DMS114 treated with DMSO at 0.1 percent for 48 hours (cell line): Measurements from ENCODE around the gene LPIN3.

Source experiments
- DNase-seq: peaks from one replicate; lab custom pipeline; 2025; ENCODE audit not compliant: unreplicated experiment; lab: John Stamatoyannopoulos, UW

The LPIN3 gene

GRCh38 chr20:41320976-41321375, 19.6 kb upstream of the LPIN3 start:
- DNase-seq: no peak

DNA sequence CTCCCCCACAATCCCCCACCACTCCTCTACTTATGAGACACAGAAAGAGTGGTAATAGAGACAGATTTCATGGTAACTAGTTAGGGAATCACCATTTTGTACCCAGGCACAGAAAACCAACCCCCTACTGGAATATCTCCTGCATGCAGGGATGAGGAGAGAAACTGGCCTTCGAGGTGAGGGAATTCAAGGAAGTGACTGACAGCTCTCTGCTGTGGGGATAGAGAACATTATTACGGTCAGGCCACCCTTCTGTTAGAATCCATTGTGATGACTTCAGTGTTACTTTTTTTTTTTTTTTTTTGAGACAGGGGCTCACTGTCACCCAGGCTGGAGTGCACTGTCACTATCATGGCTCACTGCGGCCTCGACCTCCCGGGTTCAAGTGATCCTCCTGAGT, 13.4 kb upstream of the LPIN3 start:
- no peak for DNase-seq

- DNase-seq: no peak
Observed at GRCh38 chr20:41329435-41330342, 10.9 kb upstream of the LPIN3 start.

GRCh38 chr20:41330343-41330720, 10.3 kb upstream of the LPIN3 start:
- no peak for DNase-seq

- DNase-seq: no peak
Observed at GRCh38 chr20:41330941-41331340, 9.7 kb upstream of the LPIN3 start.

DNA sequence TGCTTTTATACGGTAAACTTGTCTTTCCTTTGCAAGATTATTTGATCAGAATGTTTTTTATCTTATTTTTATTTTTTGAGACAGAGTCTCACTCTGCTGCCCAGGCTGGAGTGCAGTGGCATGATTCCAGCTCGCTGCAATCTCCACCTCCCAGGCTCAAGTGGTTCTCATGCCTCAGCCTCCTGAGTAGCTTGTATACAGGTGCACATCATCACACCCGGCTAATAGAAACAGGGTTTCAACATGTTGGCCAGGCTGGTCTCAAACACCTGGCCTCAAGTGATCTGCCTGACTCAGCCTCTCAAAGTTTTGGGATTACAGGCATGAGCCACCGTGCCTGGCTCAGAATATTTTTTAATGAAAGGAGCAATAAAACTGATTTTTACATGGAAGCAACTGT, 8.9 kb upstream of the LPIN3 start:
- no peak for DNase-seq

DNA sequence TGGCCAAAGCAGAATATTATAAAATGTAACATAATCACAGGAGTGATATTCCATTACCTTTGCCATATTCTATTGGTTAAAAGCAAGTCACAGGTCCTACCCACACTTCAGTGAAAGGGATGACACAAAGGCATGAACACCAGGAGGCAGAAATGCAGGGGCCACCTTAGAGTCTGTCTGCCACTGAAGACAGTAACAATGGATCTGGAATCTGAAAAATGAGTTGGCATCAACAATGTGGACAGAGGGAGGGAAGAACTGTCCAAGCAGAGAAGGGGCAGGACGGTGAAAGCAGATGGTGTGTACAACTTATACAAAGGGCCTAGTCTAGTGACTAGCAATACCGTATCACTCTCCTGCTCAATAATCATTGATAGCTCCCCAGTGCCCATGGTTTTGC, 6.6 kb upstream of the LPIN3 start:
- no peak for DNase-seq

GRCh38 chr20:41334443-41335421, 5.9 kb upstream of the LPIN3 start:
- DNase-seq: no peak

DNA sequence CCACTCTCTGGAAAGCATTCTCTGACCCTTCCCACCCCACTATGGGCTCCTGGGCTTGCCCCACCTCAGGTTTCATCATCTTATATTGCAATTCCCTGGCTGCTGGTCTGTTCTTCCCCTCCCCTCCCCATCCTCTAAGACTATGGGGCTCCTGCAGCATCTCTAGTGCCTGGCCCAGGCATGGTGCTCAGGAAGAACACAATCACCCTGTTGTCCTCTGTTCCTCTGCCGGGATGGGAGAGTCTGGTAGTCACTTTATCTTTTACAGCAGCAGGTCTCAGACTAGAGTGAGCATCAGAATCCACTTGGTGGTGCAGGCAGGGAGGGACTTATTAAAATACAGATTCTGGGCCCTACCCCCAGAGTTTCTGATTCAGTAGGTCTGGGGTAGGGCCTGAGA, 5.0 kb upstream of the LPIN3 start:
- DNase-seq: no peak

GRCh38 chr20:41336711-41337492, 3.7 kb upstream of the LPIN3 start:
- DNase-seq: no peak

GRCh38 chr20:41339957-41340326, 679 bp upstream of the LPIN3 start:
- DNase-seq: peak; percentile 29

DNA sequence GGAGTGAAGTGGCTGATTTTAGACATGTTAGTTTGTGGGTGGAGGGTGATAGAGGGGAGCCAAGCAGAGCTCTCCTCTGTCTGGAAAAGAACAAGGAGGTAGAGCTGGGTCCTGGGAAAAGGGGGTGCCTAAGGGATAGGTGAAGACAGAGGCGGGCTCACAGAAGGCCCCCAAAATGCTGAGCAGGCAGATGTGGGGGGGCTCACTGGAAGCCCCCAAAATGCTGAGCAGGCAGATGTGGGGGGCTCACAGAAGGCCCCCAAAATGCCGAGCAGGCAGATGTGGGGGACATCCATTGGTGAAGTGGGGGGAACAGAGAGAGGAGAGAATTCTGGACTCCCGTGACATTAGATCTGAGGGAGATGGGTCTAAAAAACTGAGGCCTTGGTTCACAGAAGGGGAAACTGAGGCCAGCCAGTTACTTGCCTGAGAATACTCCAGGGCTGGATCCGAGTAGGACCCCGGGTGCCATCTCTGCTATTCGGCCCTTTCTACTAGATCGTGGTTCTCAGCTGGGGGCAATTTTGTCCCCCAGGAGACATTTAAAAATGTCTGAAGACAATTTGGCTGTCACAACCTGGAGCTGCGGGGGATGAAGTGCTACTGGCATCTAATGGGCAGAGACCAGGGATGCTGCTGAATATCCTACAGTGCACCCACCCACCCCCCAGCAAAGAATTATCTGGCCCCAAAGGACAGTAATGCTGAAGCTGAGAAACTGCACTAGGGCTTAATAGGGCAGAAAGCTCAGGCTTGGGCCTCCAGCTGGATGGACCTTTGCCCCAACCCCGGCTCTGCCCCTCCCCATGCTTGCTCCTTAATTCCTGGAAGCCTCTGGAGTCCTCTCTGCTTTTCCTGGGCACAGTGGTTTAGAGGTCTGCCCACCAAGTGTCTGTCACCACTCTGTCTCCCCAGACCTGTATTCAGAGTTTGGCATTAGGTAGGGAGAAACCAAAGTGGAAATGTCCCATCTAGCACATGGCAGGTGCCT, 2.1 kb downstream of the LPIN3 start:
- no peak for DNase-seq

GRCh38 chr20:41344477-41344876, 3.9 kb downstream of the LPIN3 start:
- no peak for DNase-seq

DNA sequence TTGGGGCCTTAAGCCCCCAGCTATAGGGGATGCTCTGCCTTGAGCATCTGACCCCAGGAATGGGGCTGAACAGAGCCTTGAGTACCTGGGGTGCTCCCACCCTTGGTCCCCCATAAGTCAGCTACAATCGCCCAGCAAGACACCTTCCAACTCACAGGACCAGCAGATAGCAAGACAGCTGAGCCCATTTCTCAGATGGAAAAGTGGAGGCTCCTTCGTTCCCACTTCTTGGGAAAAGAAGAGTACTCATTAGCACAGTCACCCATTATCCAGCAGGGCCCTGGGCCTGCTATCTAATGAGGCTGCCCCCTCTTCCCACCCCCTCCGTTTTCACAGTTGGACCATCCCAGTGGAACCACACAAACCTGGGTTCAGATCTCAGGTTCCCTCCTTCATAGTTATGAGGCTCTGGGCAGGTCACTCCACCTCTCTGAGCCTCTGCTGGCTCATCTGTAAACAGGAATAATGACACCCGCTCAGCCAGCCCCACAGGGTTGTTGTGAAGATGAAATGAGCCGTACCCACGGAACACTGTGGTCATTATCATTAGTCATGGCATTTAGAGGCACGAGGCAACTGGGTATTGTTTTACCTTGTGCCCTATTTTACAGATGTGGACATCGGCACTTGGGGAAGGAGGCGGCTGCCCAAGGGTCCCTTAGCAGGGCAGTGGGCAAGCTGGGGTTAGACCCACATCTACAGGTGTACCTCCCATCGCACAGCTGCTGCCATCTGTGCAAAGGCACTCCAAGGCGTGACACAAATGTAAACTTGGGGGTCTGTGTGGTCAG, 4.5 kb downstream of the LPIN3 start:
- DNase-seq: no peak

- DNase-seq: no peak
Observed at GRCh38 chr20:41345729-41346067, 5.1 kb downstream of the LPIN3 start.

DNA sequence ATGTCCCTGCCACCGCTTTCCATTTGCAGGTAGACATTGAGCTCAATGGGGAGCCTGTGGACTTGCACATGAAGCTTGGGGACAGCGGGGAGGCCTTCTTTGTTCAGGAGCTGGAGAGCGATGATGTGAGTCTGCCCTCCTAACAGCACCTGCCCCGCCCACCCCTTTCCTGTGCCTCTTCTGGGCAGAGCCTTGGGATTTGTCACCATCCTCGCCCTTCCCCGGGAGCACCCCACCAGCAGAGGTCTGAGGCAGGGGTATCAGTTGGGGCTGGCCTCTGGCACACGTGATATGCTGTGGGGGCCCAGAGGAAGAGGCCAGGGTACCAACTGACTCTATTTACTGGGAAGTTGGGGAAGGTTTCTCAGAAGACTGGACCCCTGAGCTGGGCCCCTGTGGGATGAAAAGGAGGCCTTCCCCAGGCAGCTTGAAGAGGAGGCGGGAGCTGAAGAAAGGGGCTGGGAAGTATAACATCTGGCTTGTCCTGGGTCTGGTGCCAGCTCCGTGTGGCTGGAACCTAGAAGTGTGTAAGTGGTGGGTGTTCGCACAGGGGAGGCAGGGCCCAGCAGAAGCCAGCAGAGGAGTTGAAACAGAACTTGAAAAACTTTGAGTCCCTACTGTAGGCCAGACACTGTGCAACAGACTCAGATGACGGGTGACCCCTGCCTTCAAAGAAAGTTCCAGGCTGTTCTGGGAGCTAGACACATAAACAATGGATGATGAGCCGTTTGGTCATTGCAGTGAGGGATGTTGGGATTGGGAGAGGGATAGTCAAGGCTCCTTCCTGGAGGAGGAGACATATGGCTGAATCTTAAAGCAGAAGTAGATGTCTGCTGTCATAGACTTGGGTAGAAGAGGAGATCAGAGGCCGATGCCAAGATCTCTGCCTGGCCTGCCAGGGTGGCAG, 7.2 kb downstream of the LPIN3 start:
- no peak for DNase-seq

DNA sequence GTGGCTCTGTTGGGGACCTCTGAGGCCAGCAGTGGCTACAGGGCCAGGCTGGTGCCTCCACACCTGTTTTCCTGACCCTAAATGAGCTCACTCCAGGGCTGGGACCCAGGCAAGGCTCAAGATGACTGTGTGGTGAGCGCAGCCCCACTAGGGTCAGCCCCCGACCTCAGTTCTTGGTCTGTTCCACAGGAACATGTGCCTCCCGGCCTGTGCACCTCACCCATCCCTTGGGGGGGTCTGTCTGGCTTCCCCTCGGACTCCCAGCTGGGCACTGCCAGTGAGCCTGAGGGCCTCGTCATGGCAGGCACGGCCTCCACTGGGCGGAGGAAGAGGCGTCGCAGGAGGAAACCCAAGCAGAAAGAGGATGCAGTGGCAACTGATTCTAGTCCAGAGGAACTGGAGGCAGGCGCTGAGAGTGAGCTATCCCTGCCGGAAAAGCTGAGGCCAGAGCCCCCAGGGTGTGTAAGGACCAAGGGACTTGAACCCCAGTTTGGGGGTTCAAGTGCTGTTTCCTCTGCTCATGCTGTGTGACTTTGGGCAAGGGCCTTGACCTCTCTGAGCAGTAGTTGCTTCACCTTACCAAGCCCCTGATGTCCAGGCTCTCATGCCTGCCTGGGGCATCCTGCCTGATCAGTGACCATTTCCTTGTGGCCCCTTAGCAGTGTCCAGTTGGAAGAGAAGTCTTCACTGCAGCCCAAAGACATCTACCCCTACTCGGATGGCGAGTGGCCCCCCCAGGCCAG, 8.0 kb downstream of the LPIN3 start:
- DNase-seq: no peak

GRCh38 chr20:41349266-41349665, 8.6 kb downstream of the LPIN3 start:
- no peak for DNase-seq
